ENCODE results near the gene NCKAP5.
A peak's percentile ranks its signal among the peaks of the same experiment; 100 is the strongest.

The NCKAP5 gene

DNA sequence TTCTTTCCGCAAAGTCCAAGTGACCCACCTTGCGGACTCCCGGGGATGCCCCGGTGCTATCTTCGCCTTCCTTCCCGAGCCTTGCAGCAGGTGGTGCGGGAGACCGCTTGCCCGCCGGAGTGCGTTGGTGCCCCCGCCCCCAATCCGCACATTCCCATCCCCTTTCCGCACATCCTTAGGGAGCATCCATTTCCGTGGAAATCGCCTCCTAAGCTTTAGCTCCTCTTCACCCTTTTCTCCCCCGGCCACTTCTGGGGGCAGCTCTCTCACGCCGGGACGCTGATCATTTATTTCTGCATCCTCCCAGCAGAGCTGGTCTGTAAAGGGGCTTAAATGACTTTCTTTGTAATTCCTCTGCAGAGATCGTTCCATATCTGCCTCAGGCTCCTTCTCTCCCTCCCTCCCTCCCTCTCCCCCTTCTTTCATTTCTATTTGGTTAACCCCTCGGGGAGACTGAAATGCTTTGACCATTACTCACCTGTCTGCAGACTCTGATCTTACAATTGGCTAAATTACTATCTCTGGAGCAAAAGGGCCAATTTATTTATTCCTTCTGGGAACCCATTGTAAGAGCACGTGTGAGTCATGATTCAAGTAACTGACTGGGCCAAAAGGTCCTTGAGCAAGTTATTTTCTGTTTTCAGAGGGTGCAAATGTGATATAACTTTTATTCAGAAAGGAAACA is 897.0 kb downstream of the NCKAP5 start:
- TF ChIP-seq Cebpa-rat (IDR thresholded peaks at IDR 0.05), result no peak
- Histone ChIP-seq H3K4me2 (peak overlapping the region in 9 of 11 experiments; percentile 89 to 99 (median 98); a peak in 13 of 22 replicates), H3K27ac (no peak overlapping the region), H3K4me1 (peaks cover 7 to 26% (median 21%) of the 10 kb centered on the region in 10 experiments; a peak in 17 of 20 replicates), H3K4me3 (peak overlapping the region in 4 of 10 experiments; percentile 62 to 73 (median 64); a peak in 3 of 20 replicates), H3K9ac (no peak overlapping the region), H3K27me3 (peaks cover 46 to 66% (median 59%) of the 10 kb centered on the region in 11 experiments), H4K20me1 (peaks cover 0 to 30% (median 11%) of the 10 kb centered on the region in 11 experiments; a peak in 14 of 22 replicates), H3K9me3 (replicated peaks in 1 of 11) (peaks cover 0 to 13% (median 8%) of the 10 kb centered on the region in 11 experiments; a peak in 13 of 22 replicates), H3K36me3 (no peaks in the 10 kb centered on the region)

- Histone ChIP-seq H3K27ac (no peak overlapping the region), H3K9ac (peak overlapping the region in 6 of 11 experiments; percentile 12 to 71 (median 28); a peak in 7 of 22 replicates), H4K20me1 (peaks cover 0 to 30% (median 11%) of the 10 kb centered on the region in 11 experiments; a peak in 14 of 22 replicates), H3K36me3 (no peaks in the 10 kb centered on the region), H3K4me3 (peak overlapping the region; percentile 57 to 73 (median 62)), H3K4me1 (peaks cover 7 to 26% (median 21%) of the 10 kb centered on the region in 10 experiments; a peak in 17 of 20 replicates), H3K27me3 (peaks cover 46 to 70% (median 61%) of the 10 kb centered on the region in 11 experiments), H3K9me3 (replicated peaks in 1 of 11) (peaks cover 0 to 13% (median 8%) of the 10 kb centered on the region in 11 experiments; a peak in 13 of 22 replicates), H3K4me2 (peak overlapping the region; percentile 88 to 99 (median 94))
- TF ChIP-seq Cebpa-rat (IDR thresholded peaks at IDR 0.05), result no peak
Measured at GRCh38 chr2:132670496-132671150, 897.6 kb downstream of the NCKAP5 start.

DNA sequence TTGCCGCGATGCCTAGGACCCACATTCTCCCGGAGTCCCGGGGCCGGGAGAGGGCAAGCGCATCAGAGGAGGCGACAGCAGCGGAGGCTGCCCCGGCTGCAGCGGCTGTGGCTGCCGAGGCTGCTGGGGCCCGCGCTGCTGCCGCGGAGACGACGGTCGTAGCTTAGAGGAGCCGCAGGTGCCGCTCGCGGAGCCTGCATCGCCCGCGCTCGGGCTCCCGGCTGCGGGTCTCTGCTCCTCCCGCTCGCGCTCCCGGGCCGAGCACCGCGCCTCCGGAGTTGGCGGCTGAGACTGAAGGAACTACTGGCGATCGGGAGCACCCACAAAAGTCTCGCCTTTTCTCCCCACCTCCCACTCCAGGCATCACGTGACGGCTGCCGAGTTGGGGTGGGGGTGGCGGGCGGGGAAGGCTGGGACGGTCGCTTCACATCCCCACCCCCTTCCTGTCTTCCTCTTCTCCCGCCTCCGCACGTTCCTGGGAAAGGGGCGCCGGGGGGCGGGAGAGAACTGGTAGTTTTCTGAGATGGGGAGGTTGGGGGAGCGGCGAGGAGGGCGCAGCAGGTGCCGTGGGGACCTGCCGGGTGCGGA is 898.3 kb downstream of the NCKAP5 start, which contains the start of gene LYPD1:
Gene LYPD1, minus strand, starts transcription at position 298 of the 588 bp plus-strand sequence. Its CDS starts 273 bp downstream, at position 25.
- no peak within 1 kb of the TSS for H3K27ac ChIP-seq
- no peaks in the 10 kb centered on the region for H3K36me3 ChIP-seq
- peaks cover 46 to 76% (median 61%) of the 10 kb centered on the region in 11 experiments for H3K27me3 ChIP-seq
- peak within 1 kb of the TSS in 7 of 11 experiments; percentile 12 to 71 (median 18); a peak in 7 of 22 replicates for H3K9ac ChIP-seq
- peaks cover 0 to 13% (median 8%) of the 10 kb centered on the region in 11 experiments; a peak in 13 of 22 replicates for H3K9me3 ChIP-seq (replicated peaks in 1 of 11)
- peak within 1 kb of the TSS; percentile 57 to 73 (median 62) for H3K4me3 ChIP-seq
- H4K20me1 ChIP-seq, result peaks cover 0 to 30% (median 11%) of the 10 kb centered on the region in 11 experiments; a peak in 14 of 22 replicates
- H3K4me1 ChIP-seq, result peaks cover 7 to 26% (median 21%) of the 10 kb centered on the region in 10 experiments; a peak in 17 of 20 replicates
- peak within 1 kb of the TSS; percentile 88 to 99 (median 94) for H3K4me2 ChIP-seq
- TF ChIP-seq Cebpa-rat (IDR thresholded peaks at IDR 0.05), result no peak

- TF ChIP-seq Cebpa-rat (IDR thresholded peaks at IDR 0.05), result no peak
- H3K9me3 ChIP-seq (replicated peaks in 1 of 11), result peaks cover 0 to 13% (median 8%) of the 10 kb centered on the region in 11 experiments; a peak in 13 of 22 replicates
- peaks cover 0 to 30% (median 11%) of the 10 kb centered on the region in 11 experiments; a peak in 14 of 22 replicates for H4K20me1 ChIP-seq
- peak overlapping the region; percentile 88 to 99 (median 94) for H3K4me2 ChIP-seq
- peaks cover 46 to 76% (median 61%) of the 10 kb centered on the region in 11 experiments for H3K27me3 ChIP-seq
- peaks cover 7 to 26% (median 21%) of the 10 kb centered on the region in 10 experiments; a peak in 17 of 20 replicates for H3K4me1 ChIP-seq
- H3K9ac ChIP-seq, result peak overlapping the region in 3 of 11 experiments; percentile 38 to 71 (median 66); a peak in 3 of 22 replicates
- H3K27ac ChIP-seq, result no peak overlapping the region
- H3K4me3 ChIP-seq, result peak overlapping the region; percentile 57 to 73 (median 62)
- H3K36me3 ChIP-seq, result no peaks in the 10 kb centered on the region
Measured at GRCh38 chr2:132668987-132669907, 899.0 kb downstream of the NCKAP5 start.

DNA sequence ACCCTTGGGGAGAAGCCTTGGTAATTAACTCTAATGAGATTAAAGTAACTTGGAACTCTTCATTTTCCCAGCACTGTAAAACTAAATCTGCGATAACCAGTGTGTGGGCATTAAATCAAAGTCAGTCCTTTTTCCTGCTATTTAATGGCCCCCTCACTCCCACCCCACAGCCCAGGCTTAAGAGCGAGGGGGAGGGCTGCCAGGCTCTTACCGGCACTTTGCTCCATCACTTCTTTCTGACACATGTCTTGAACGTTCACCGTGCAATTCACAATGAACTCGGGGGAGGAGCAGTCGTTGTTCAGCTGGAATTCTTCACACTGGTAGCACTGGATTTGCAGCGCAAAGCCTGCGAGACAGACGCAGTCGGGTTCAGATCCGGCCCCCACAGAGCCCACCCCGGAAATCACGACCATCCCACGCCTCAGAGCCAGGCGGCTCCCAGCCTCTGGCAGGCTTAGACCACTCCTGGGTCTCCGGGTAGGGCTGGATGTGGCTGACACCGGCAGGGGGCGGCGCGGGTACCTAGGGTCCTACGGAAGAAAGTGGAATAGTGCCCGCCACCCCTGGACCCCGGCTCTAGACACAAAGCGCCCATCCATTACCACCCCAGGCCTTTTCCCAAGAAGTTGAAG is 900.0 kb downstream of the NCKAP5 start:
- H3K4me1 ChIP-seq, result peaks cover 7 to 26% (median 21%) of the 10 kb centered on the region in 10 experiments; a peak in 17 of 20 replicates
- no peaks in the 10 kb centered on the region for H3K36me3 ChIP-seq
- H3K27ac ChIP-seq, result no peak overlapping the region
- H4K20me1 ChIP-seq, result peaks cover 0 to 30% (median 11%) of the 10 kb centered on the region in 11 experiments; a peak in 14 of 22 replicates
- peaks cover 0 to 13% (median 8%) of the 10 kb centered on the region in 11 experiments; a peak in 13 of 22 replicates for H3K9me3 ChIP-seq (replicated peaks in 1 of 11)
- peaks cover 46 to 76% (median 61%) of the 10 kb centered on the region in 11 experiments for H3K27me3 ChIP-seq
- TF ChIP-seq Cebpa-rat (IDR thresholded peaks at IDR 0.05), result no peak
- H3K4me2 ChIP-seq, result peak overlapping the region in 9 of 11 experiments; percentile 20 to 94 (median 88); a peak in 14 of 22 replicates
- H3K4me3 ChIP-seq, result peak overlapping the region in 4 of 10 experiments; percentile 36 to 67 (median 62); a peak in 8 of 20 replicates
- no peak overlapping the region for H3K9ac ChIP-seq

DNA sequence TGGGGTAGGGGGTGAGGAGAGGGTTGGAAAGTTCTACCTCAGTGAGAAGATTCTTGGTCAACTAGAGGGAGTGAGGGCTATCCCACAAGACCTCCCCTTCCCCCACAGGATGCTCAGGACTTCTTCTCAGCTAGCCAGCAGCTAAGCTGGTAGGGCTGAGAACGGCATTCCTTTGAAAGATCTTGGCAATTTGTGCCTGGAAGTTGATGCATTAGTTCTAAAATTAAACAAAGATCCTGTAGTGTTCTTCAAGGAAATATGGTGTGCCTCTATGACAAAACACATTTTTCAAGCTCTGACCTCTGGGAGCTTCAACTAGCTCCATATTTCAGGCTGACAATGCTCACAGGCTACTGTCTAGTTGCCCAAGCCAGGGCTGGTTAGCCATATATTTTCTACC is 900.6 kb downstream of the NCKAP5 start:
- H3K4me1 ChIP-seq, result peaks cover 7 to 26% (median 21%) of the 10 kb centered on the region in 10 experiments; a peak in 17 of 20 replicates
- no peaks in the 10 kb centered on the region for H3K36me3 ChIP-seq
- no peak overlapping the region for H3K9ac ChIP-seq
- no peak overlapping the region; a peak in 1 of 20 replicates for H3K4me3 ChIP-seq
- peaks cover 46 to 73% (median 61%) of the 10 kb centered on the region in 11 experiments for H3K27me3 ChIP-seq
- no peak for TF ChIP-seq Cebpa-rat (IDR thresholded peaks at IDR 0.05)
- H3K27ac ChIP-seq, result no peak overlapping the region
- H3K4me2 ChIP-seq, result peak overlapping the region in 2 of 11 experiments; percentile 91 to 94; a peak in 1 of 22 replicates
- H3K9me3 ChIP-seq (replicated peaks in 1 of 11), result peaks cover 0 to 13% (median 8%) of the 10 kb centered on the region in 11 experiments; a peak in 13 of 22 replicates
- peaks cover 0 to 30% (median 11%) of the 10 kb centered on the region in 11 experiments; a peak in 14 of 22 replicates for H4K20me1 ChIP-seq

All from BLaER1 treated with 17β-estradiol and CSF1 and Interleukin-3, amounts not matched to agents 10 nM and 100 nM (cell line).